Ishikawa (cell line): Measurements from ENCODE around the gene CROT.

ENCODE experiments used
- CEBPB ChIP-seq: IDR thresholded peaks from 2 replicates; pipeline ENCODE4 v1.6.1; 2012
- EGR1 ChIP-seq: IDR thresholded peaks from 2 replicates; pipeline ENCODE4 v1.6.1; 2012
- EP300 ChIP-seq: IDR thresholded peaks from 2 replicates; pipeline ENCODE4 v1.6.1; 2012; ENCODE audit warnings: borderline replicate concordance
- FOXM1 ChIP-seq: IDR thresholded peaks from 2 replicates; pipeline ENCODE4 v1.6.1; 2012; ENCODE audit warnings: low read depth, borderline replicate concordance
- MAX ChIP-seq: IDR thresholded peaks from 2 replicates; pipeline ENCODE4 v1.6.1; 2012
- NFIC ChIP-seq: IDR thresholded peaks from 2 replicates; pipeline ENCODE4 v1.6.1; 2012
- RAD21 ChIP-seq: IDR thresholded peaks from 2 replicates; pipeline ENCODE4 v1.6.1; 2012; ENCODE audit warnings: low read depth
- REST ChIP-seq: IDR thresholded peaks from 2 replicates; pipeline ENCODE4 v1.6.1; 2012; ENCODE audit warnings: low read depth, mild to moderate bottlenecking
- TAF1 ChIP-seq: IDR thresholded peaks from 2 replicates; pipeline ENCODE4 v1.6.1; 2012; ENCODE audit warnings: low read depth, mild to moderate bottlenecking
- TCF12 ChIP-seq: IDR thresholded peaks from 2 replicates; pipeline ENCODE4 v1.6.1; 2012; ENCODE audit warnings: low read depth
- TEAD4 ChIP-seq: IDR thresholded peaks from 2 replicates; pipeline ENCODE4 v1.6.1; 2012
- USF1 ChIP-seq: IDR thresholded peaks from 2 replicates; pipeline ENCODE4 v1.6.1; 2012
- YY1 ChIP-seq: IDR thresholded peaks from 2 replicates; pipeline ENCODE4 v1.6.1; 2012; ENCODE audit warnings: low read depth
- ZBTB7A ChIP-seq: IDR thresholded peaks from 2 replicates; pipeline ENCODE4 v1.6.1; 2012; ENCODE audit warnings: low read depth

DNA sequence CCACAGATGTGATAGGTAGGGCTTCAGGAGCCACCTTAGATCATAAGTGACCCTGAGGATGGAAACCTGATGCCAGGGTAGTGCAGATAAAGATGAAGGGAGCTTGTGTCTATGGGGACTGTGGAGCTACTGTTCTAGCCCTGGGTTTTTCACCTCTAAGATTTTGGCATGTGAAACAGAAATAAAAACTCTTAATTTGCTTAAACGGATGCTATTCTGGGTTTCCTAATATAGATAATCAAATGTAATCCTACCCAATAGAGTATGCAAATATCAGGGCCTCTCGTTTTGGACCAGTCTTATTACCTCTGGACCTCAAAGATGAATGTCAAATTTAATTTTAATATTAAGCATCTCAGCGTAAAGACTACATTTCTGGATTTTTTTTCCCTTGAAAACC lies 80.7 kb downstream of the CROT start:
- no peak for TF ChIP-seq REST
- no peak for TF ChIP-seq YY1
- TF ChIP-seq CEBPB: no peak
- no peak for TF ChIP-seq MAX
- TF ChIP-seq TAF1: no peak
- no peak for TF ChIP-seq RAD21
- no peak for TF ChIP-seq TCF12
- TF ChIP-seq EP300: no peak
- no peak for TF ChIP-seq FOXM1
- TF ChIP-seq ZBTB7A: no peak
- TF ChIP-seq NFIC: no peak
- TF ChIP-seq EGR1: no peak
- no peak for TF ChIP-seq USF1
- TF ChIP-seq TEAD4: no peak
